Chondrocyte (in vitro differentiated cells): ENCODE results near the gene ATP9A. TPM values are rescaled to one million over a fixed set of nuclear protein-coding genes. Genes with fewer than 3 reads are reported as not detected.

Source experiments
- DNase-seq: peaks from one replicate; pipeline ENCODE4 v3.0.0; 2021; ENCODE audit warnings: mixed read lengths, low spot score
- H3K27ac Mint-ChIP-seq: one replicate; pipeline ENCODE4 v1.8.0; 2021; ENCODE audit warnings: mild to moderate bottlenecking, moderate library complexity, mixed read lengths; ENCODE audit not compliant: unreplicated experiment
- H3K27me3 Mint-ChIP-seq: 2 replicates; pipeline ENCODE4 v1.8.0; 2021; ENCODE audit warnings: low read depth, mixed read lengths
- H3K36me3 Mint-ChIP-seq: 2 replicates; pipeline ENCODE4 v1.8.0; 2021; ENCODE audit warnings: low read depth, mixed read lengths
- H3K4me1 Mint-ChIP-seq: 2 replicates; pipeline ENCODE4 v1.8.0; 2021; ENCODE audit warnings: low read depth, mild to moderate bottlenecking, mixed read lengths
- H3K4me3 Mint-ChIP-seq: one replicate; pipeline ENCODE4 v1.8.0; 2021; ENCODE audit warnings: mild to moderate bottlenecking, moderate library complexity, mixed read lengths; ENCODE audit not compliant: unreplicated experiment
- H3K9me3 Mint-ChIP-seq: 2 replicates; pipeline ENCODE4 v1.8.0; 2021; ENCODE audit warnings: low read depth, mixed read lengths
- CTCF ChIP-seq: fragments of 200-600 bp; sonication (generic); IDR thresholded peaks from 2 replicates; pipeline ENCODE4 v1.5.0; 2021; ENCODE audit warnings: antibody characterized with exemption, mild to moderate bottlenecking, moderate library complexity
- total RNA-seq: library from RNA; stranded (reverse); gene quantifications from 3 replicates; pipeline ENCODE4 v1.2.1, GENCODE V29; 2021

The ATP9A gene
- total RNA-seq, 1 donor from 2014 or later: 43.1 TPM

GRCh38 chr20:51710361-51710894 is 57.8 kb downstream of the ATP9A start:
- Mint-ChIP-seq H3K27ac (no peak overlapping the region), H3K9me3 (no peaks in the 10 kb centered on the region), H3K4me1 (peaks cover 8% of the 10 kb centered on the region), H3K27me3 (no peaks in the 10 kb centered on the region), H3K4me3 (no peak overlapping the region), H3K36me3 (peaks cover 6% of the 10 kb centered on the region)
- peak; percentile 34 for TF ChIP-seq CTCF
- DNase-seq: no peak

- Mint-ChIP-seq H3K9me3 (no peaks in the 10 kb centered on the region), H3K27me3 (no peaks in the 10 kb centered on the region), H3K27ac (no peak overlapping the region), H3K4me1 (peaks cover 7% of the 10 kb centered on the region), H3K4me3 (no peak overlapping the region), H3K36me3 (peaks cover 3% of the 10 kb centered on the region)
- no peak for TF ChIP-seq CTCF
- no peak for DNase-seq
Measured at GRCh38 chr20:51705400-51705799, 62.8 kb downstream of the ATP9A start.

GRCh38 chr20:51703400-51704287 is 64.5 kb downstream of the ATP9A start:
- TF ChIP-seq CTCF: no peak
- H3K27me3 Mint-ChIP-seq: no peaks in the 10 kb centered on the region
- peaks cover 4% of the 10 kb centered on the region for H3K4me1 Mint-ChIP-seq
- H3K9me3 Mint-ChIP-seq: no peaks in the 10 kb centered on the region
- H3K36me3 Mint-ChIP-seq: peaks cover 3% of the 10 kb centered on the region
- H3K4me3 Mint-ChIP-seq: no peak overlapping the region
- no peak overlapping the region for H3K27ac Mint-ChIP-seq
- no peak for DNase-seq

- H3K4me1 Mint-ChIP-seq: peaks cover 5% of the 10 kb centered on the region
- peaks cover 3% of the 10 kb centered on the region for H3K36me3 Mint-ChIP-seq
- H3K4me3 Mint-ChIP-seq: no peak overlapping the region
- TF ChIP-seq CTCF: no peak
- no peak for DNase-seq
- no peaks in the 10 kb centered on the region for H3K27me3 Mint-ChIP-seq
- no peak overlapping the region for H3K27ac Mint-ChIP-seq
- H3K9me3 Mint-ChIP-seq: no peaks in the 10 kb centered on the region
Measured at GRCh38 chr20:51702556-51702955, 65.6 kb downstream of the ATP9A start.

GRCh38 chr20:51700809-51701285 is 67.3 kb downstream of the ATP9A start:
- no peak for DNase-seq
- Mint-ChIP-seq H3K27ac (no peak overlapping the region), H3K27me3 (no peaks in the 10 kb centered on the region), H3K4me1 (peaks cover 22% of the 10 kb centered on the region), H3K4me3 (no peak overlapping the region), H3K36me3 (no peaks in the 10 kb centered on the region), H3K9me3 (no peaks in the 10 kb centered on the region)
- peak; percentile 82 for TF ChIP-seq CTCF
